TTC549 (cell line): ENCODE results near the gene CAMK2D.
"Not testable (repeated sequence)": the region's sequence is repeated elsewhere in the genome, so short reads cannot be mapped to it uniquely, and the experiment has no call there.

Experiments used
- FAIRE-seq: peaks from 2 replicates; lab custom pipeline; 2012; peaks lifted over from hg19 to GRCh38; lab: Jason Lieb, UNC

Gene CAMK2D

DNA sequence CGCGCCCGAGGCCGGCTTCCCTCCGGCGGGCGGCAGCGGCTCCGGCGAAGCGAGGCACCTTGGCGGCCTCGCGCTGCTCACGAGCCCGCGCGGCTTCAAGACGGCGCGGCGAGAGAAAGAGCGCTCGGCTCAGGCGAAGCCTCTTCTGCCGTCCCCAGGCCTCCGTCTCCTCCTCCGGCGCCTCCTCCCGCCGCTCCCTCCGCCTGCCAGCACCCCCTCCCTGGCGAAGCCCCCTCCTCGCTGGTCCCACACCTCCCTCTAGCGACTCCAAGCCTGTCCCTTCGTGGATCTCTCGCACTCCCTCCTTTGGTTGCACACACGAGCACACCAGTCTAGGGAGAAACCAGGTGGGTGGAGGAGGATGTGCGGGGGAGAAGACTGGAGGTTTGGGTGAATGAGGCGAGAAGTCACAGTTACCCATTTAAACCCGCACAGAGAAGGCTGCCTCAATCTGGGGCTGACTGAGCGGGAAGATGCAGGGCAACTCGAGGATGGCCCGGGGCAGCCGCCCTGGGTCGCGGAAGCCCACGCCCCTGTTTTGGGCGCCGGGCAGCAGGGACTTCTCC, at the start of gene CAMK2D:
Gene CAMK2D, minus strand, starts transcription at position 119 of the 566 bp plus-strand sequence. CDS start 670 bp downstream, outside the sequence.
- no peak for FAIRE-seq

GRCh38 chr4:113810906-113811305, 49.4 kb upstream of the CAMK2D start:
- FAIRE-seq: no peak

DNA sequence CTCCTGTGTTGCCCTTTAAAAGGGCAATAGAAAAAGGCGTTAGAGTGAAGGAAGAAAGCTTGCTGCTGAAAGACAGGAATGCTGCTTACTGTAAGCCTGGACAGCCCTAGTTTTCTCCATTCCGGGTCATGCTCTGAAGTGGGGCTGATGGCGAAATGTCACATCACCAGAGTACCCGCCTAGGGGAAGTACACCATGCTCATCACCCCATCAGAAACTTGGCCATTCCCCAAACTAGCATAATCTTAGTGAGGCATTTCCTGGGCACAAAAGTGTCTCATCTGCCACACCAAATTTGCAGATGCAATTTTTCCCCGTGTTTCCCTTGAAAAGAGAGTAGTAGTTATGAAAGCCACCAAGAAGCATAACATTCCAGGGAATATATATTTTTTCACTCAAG, 47.8 kb upstream of the CAMK2D start:
- FAIRE-seq: no peak

GRCh38 chr4:113806850-113807249, 45.3 kb upstream of the CAMK2D start:
- no peak for FAIRE-seq

DNA sequence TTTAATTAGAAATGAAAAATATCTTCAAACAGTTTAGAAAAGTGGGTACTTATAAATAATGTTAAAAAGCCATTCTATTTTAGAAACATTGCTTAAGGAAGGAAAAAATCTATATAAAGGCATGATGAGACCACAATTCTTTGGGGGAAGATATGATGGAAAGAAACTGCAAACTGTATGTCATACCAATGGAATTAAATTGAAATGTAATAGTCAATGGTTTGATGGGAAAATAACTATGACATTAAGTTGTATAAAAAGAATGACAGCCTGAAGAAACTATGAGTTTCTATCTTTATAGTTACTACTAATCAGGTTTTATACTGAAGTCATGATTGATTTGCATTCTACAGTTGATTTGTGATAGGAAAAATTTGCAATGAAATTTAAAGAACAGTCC, 40.3 kb upstream of the CAMK2D start:
- no peak for FAIRE-seq

DNA sequence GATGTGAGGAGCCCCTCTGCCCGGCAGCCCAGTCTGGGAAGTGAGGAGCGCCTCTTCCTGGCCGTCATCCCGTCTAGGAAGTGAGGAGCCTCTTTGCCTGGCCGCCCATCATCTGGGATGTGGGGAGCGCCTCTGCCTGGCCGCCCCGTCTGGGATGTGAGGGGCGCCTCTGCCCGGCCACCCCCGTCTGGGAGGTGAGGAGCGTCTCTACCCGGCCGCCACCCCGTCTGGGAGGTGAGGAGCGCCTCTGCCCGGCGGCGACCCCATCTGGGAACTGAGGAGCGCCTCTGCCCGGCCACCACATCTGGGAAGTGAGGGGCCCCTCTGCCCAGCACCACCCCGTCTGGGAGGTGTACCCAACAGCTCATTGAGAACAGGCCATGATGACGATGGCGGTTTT, 34.8 kb upstream of the CAMK2D start:
- not testable (repeated sequence) for FAIRE-seq

- FAIRE-seq: no peak
These were observed 28.9 kb upstream of the CAMK2D start for GRCh38 chr4:113790478-113790877.

- FAIRE-seq: no peak
These were observed 27.4 kb upstream of the CAMK2D start for GRCh38 chr4:113788888-113789287.

- no peak for FAIRE-seq
These were observed 24.2 kb upstream of the CAMK2D start for GRCh38 chr4:113785781-113786180.

DNA sequence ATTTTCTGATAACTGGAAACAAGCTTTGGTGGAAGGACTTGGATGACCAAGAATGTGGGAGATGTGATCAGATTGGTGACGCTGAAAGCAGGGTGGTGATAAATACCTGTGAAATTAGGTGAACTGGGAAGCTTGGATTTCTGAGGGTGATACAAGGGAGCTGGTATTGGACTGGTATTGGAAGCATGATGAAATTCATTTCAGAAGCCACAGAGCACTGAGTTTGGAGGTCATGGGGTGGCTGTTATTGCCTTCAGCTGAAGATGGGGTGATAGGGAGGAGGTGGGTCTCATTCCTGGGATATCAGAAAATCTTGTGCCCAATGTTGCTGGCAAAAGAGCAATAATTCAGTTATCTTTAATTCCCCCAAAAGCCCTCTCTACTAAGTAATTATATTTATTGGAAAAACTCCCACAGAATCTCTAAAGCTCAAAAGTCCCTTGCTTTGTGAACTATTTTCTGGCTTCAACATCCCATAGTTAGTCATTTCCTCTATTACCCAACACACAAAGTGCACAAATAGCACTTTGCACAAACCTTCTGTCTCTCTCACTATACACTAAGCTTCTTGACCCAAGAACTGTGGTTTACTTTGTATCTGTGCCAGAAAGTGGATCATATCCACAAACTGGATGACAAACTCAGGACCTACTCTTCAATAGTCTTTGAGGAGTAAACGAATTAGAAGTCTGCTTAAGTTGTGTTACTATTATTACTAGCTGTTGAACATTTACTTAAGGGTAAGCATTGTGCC, 23.1 kb upstream of the CAMK2D start:
- no peak for FAIRE-seq

DNA sequence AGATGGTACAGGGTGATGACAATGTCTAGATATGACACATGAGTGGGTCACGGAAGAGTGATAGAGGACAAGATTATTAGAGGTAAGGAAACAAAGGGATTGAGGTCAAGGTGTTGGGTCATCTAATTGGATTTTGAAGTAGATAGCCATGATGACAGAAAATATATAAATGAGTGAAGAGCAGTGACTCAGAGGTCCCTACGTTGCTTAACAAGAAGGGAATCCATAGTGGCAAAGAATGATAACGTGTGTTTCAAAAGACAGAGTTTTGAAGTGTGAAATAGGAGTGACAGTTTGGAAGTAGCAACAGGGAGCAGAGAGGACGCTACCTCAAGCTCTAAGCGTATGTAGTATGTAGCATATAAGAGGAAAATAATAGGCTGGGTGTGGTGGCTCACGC, 22.2 kb upstream of the CAMK2D start:
- no peak for FAIRE-seq

- FAIRE-seq: no peak
These were observed 21.8 kb upstream of the CAMK2D start for GRCh38 chr4:113783289-113783688.

DNA sequence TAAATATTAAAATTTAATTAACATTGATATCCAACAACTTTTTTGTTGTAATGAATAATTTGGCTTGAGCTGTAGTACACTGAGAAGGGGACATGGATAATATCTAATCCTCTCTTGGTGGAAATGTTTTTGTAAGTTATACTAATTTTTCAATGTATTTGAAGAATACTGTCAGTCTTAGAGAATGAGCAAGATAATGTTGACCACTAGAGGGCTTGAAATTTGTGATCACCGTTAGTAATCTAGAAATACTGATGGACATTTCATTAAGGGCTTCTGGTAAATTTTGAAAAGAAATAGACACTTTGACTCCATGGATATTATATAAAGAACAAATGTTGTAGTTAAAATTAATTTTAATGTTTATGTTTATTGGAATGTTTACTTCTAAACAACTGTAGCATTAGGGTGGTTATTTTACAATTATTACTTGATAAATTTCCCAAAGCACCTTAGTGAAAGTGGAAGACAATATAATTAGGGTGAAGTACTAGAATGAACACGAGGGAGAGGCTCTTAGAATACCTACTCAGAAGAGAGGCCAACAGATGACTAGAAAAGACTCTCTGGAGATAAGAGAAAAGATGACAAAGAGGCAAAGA, 20.0 kb upstream of the CAMK2D start:
- FAIRE-seq: peak; percentile 78

DNA sequence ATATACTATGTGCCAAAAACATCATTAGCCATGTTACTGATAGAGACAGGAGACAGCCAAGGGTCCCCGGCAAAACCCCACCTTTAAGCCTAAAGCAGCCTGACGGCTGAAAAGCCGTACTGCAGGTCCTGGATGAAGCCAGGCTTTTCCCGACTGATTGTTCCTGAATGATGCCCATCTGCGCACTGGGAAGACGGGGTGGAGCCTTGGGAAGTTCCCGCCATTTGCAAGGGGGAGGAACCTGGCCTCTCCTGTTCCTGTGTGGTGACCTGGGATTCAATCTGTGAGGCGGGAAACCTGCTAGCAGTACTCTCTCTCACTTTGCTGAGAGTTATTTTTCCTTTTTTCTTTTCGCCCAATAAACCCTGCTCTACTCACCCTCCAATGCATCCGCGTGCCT, 15.1 kb upstream of the CAMK2D start:
- no peak for FAIRE-seq

DNA sequence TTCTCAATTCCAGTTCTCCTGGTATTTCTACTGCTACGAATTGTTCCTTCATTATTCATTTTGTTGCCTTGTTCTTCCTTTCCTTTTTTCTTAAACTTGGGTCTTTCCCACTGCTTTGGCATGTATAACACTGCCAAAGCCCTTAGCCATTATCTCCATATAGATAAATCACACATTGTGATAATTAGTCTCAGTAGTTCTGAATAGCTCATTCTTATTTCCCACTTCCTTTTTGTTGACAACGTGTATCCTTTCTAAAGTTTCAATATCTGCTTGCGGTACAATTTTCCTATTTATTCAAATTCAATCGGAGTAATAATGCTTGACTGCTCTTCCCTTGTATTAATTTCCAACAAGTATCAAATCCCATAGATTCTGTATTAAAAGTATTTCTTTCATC, 14.5 kb upstream of the CAMK2D start:
- no peak for FAIRE-seq

DNA sequence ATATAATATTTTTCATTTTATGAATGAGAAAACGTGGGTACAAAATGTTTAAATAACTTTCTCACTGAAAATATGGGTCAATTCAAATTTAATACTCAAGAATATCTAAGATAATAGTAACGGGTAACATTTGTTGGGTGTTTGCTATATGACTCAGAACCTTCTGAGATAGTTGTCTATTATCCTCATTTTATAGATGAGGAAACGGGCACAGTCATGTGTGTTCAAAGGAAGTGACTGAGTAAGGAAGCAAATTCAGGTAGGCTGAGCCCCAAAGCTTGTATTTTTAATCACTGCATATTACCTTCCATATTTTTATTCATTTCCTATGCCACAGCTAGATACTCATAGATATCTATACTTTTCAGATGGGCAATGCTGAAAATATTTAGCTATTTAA, 12.2 kb upstream of the CAMK2D start:
- FAIRE-seq: no peak

DNA sequence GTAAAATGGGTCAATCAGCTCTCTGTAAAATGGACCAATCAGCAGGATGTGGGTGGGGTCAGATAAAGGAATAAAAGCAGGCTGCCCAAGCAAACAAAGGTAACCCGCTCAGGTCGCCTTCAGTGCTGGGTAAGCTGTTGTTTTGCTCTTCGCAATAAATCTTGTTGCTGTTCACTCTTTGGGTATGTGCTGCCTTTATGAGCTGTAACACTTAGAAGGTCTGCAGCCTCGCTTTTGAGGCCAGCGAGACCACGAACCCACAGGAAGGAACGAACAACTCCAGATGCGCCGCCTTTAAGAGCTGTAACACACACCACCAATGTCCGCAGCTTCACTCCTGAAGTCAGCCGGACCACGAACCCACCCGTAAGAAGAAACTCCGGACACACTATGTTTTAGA, 11.5 kb upstream of the CAMK2D start:
- no peak for FAIRE-seq

GRCh38 chr4:113772319-113772718, 10.8 kb upstream of the CAMK2D start:
- no peak for FAIRE-seq

- FAIRE-seq: no peak
These were observed 8.2 kb upstream of the CAMK2D start for GRCh38 chr4:113769744-113770143.

GRCh38 chr4:113768952-113769351, 7.4 kb upstream of the CAMK2D start:
- FAIRE-seq: no peak

DNA sequence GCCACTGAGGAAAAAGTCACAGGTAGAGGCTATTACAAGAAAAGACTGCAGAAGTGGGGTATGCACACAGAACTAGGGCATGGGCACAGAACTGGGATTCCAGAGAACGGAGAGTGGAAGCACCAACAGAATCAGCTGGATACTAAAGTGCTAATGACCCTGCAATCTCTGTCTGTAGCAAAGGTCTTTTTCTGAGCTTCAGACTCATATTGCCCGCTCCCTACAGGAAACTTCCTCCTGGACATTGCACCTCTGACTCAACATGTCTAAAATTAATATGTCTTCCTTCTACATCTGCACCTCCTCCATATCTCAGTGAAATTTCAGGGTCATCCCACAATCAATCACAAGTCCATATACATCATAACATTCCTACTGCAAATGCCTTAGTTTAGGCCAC, 5.3 kb upstream of the CAMK2D start:
- FAIRE-seq: no peak

GRCh38 chr4:113764720-113765264, 3.3 kb upstream of the CAMK2D start:
- no peak for FAIRE-seq

GRCh38 chr4:113763923-113764322, 2.4 kb upstream of the CAMK2D start:
- FAIRE-seq: not testable (repeated sequence)

- FAIRE-seq: no peak
These were observed 1.4 kb upstream of the CAMK2D start for GRCh38 chr4:113763029-113763285.
